HUES64 (cell line): Measurements from ENCODE around the gene CADPS.

Source experiments
- H3K27ac ChIP-seq: 2 replicates; pipeline ENCODE4 v1.7.0; 2013; ENCODE audit warnings: low read depth, low read length, inconsistent platforms
- H3K27me3 ChIP-seq: 2 replicates; pipeline ENCODE4 v1.6.1; 2013; ENCODE audit warnings: mild to moderate bottlenecking, low read length; ENCODE audit not compliant: insufficient read depth
- H3K36me3 ChIP-seq: 2 replicates; pipeline ENCODE4 v1.6.1; 2013; ENCODE audit warnings: mild to moderate bottlenecking, low read length; ENCODE audit not compliant: insufficient read depth
- H3K4me1 ChIP-seq: 2 replicates; pipeline ENCODE4 v1.6.1; 2013; ENCODE audit warnings: mild to moderate bottlenecking, low read length, moderate library complexity; ENCODE audit not compliant: insufficient read depth
- H3K4me3 ChIP-seq: 2 replicates; pipeline ENCODE4 v1.5.1; 2013; ENCODE audit warnings: mild to moderate bottlenecking, low read length, moderate library complexity
- H3K9ac ChIP-seq: 2 replicates; pipeline ENCODE4 v1.6.1; 2013; ENCODE audit warnings: mild to moderate bottlenecking, low read depth, low read length
- H3K9me3 ChIP-seq: 2 replicates; pipeline ENCODE4 v1.6.1; 2013; ENCODE audit warnings: low read depth, low read length; ENCODE audit not compliant: insufficient read depth
- whole genome bisulfite sequencing: fragments of 150-250, 120-280 bp; methylation state at CpG from one replicate; pipeline ENCODE4 v1.1.7; 2013; ENCODE audit warnings: missing lambda C conversion rate; 5-methylcytosine and 5-hydroxymethylcytosine counted together

Gene CADPS

DNA sequence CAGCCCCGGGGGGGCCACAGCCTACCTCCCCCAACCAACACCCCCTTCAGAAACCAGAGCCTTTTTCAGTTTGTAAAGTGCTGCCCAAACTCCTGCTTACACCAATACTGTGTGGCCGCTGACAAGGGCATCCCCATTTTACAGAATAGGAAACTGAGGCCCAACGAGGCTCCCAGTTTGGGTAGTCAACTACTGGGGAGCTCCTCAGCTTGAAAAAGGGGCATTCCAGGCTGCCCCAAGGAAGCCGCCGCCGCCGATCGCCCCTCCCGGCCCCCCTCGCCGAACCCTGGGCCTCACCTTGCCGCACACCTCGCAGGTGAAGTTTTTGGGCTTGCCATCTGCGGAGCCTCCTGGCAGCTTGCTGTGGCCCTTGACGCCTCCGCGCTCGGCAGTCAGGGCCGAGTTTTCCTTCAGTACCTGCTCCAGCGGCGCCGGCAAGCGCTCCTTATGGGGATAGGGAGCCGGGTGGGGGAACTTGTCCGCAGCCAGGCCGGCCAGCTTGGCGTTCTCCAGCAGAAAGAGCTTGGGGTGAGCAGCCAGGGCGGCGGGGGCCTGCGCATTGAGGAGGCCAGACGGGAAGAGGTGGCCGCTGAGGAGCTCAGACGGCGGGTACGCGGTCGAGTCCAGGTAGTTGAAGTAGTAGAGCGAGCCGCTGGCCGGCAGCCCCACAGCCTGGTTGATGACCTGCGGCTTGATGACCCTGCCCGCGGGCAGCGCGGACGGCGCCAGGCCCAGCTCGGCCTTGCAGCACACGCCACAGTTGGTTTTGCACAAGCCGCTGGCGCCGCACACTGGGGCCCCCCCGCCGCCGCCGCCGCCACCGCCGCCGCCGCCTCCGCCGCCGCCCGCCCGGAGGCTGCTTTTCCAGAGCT lies 503.3 kb downstream of the CADPS start:
- peaks cover 100% of the 10 kb centered on the region for H3K27me3 ChIP-seq
- peaks cover 62% of the 10 kb centered on the region for H3K4me1 ChIP-seq
- no peak overlapping the region for H3K9ac ChIP-seq
- peak overlapping the region; percentile 36; the same call in 1 of the 2 replicates for H3K4me3 ChIP-seq
- 1% methylated on average over 66 of the region's 66 CpGs for WGBS
- no peaks in the 10 kb centered on the region for H3K9me3 ChIP-seq
- no peaks in the 10 kb centered on the region for H3K36me3 ChIP-seq
- no peak overlapping the region for H3K27ac ChIP-seq

DNA sequence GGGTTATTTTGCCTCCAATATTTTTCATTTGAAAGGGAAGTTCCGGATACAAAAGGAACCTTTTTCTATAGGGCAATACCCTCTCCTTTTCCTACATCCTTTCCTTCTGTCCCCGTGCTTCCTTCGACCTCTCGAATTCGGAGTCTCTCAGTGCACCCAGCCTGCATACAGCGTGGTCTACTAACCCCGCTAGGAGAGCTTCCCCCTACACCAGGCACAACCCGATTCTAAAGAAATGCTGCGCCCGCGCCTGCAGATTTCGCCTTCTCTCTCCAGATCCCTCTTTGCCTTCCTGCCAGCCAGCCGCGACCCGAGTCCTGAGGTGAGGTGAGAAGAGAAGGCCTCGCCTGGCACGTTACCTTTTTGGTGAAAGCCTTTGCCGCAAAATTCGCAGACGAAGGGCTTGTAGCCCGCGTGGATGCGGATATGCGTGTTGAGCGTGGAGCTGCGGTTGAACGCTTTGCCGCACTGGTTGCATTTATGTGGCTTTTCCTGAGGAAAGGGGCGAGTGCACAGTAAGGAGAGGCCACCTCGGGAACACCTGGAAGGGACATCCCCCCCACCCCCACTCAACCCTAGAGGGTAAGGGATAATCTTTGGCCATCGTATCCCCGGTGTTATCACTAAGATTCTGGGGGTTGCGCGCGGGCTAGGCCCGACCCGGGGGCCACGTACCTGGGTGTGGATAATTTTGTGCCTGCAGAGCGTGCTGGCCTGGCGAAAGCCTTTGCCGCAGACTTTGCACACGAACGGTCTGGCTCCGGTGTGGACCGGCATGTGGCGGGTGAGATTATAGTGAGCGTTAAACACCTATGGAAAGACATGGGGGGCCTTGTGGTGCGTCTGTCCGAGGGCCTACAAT lies 504.1 kb downstream of the CADPS start:
- H3K9ac ChIP-seq = no peak overlapping the region
- H3K27me3 ChIP-seq = peaks cover 100% of the 10 kb centered on the region
- peak overlapping the region; percentile 24 for H3K4me3 ChIP-seq
- H3K9me3 ChIP-seq = no peaks in the 10 kb centered on the region
- no peaks in the 10 kb centered on the region for H3K36me3 ChIP-seq
- WGBS = 3% methylated on average over 48 of the region's 49 CpGs
- peaks cover 63% of the 10 kb centered on the region for H3K4me1 ChIP-seq
- H3K27ac ChIP-seq = no peak overlapping the region

DNA sequence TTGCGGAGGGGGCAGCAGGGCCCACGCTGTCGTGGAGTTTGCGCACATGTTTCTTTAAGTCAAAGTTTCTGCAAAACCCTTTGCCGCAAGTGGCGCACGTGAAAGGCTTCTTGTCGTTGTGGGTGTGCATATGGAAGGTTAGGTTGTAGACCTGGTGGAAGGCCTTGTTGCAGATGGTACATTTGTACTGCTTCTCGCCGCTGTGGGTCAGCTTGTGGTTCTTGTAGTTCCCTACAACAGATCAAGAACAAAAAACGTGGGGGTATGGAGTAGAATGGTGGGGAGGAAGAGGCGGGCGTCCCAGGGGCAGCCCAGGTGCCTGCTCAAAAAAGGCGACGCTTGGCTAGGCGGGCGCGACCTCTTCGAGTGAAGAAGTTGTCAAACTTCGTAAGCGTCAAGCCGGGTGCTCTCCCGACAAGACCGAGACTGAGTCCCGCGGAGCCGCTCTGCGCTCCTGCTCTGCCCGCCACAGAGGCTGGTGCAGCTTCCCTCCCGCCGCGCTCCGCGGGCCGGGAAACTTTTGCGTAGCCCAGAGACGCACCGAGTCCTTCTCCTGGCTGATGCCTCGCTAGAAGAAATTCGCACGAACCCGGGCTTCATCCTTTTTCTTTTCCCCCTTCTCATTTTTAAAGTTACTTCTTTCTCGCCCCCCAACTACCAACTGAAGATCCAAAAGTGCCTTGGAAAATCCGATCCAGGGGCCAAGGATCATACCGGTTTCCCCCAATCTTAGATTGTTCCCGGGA lies 504.9 kb downstream of the CADPS start:
- 2% methylated on average over 46 of the region's 46 CpGs for WGBS
- Histone ChIP-seq H3K9ac (no peak overlapping the region), H3K4me1 (peaks cover 61% of the 10 kb centered on the region), H3K36me3 (no peaks in the 10 kb centered on the region), H3K9me3 (no peaks in the 10 kb centered on the region), H3K4me3 (peak overlapping the region; percentile 24), H3K27me3 (peaks cover 100% of the 10 kb centered on the region), H3K27ac (no peak overlapping the region)

DNA sequence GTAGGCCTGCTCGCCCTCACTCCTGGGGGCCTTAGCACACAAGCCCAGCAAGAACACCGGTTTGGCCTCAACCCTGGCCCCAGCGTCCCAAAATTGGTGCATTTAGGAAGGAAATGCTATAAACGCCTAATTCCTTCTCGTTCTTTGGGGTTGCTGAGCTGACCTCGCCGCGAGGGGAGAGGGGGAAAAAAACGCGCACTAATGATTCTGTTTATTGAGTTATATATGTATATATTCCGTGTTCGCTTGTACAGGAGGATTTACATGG lies 505.8 kb downstream of the CADPS start:
- H3K9me3 ChIP-seq = no peaks in the 10 kb centered on the region
- H3K9ac ChIP-seq = no peak overlapping the region
- H3K36me3 ChIP-seq = no peaks in the 10 kb centered on the region
- no peak overlapping the region for H3K27ac ChIP-seq
- H3K27me3 ChIP-seq = peaks cover 100% of the 10 kb centered on the region
- H3K4me3 ChIP-seq = peak overlapping the region; percentile 55
- 2% methylated on average over 12 of the region's 12 CpGs for WGBS
- H3K4me1 ChIP-seq = peaks cover 60% of the 10 kb centered on the region

DNA sequence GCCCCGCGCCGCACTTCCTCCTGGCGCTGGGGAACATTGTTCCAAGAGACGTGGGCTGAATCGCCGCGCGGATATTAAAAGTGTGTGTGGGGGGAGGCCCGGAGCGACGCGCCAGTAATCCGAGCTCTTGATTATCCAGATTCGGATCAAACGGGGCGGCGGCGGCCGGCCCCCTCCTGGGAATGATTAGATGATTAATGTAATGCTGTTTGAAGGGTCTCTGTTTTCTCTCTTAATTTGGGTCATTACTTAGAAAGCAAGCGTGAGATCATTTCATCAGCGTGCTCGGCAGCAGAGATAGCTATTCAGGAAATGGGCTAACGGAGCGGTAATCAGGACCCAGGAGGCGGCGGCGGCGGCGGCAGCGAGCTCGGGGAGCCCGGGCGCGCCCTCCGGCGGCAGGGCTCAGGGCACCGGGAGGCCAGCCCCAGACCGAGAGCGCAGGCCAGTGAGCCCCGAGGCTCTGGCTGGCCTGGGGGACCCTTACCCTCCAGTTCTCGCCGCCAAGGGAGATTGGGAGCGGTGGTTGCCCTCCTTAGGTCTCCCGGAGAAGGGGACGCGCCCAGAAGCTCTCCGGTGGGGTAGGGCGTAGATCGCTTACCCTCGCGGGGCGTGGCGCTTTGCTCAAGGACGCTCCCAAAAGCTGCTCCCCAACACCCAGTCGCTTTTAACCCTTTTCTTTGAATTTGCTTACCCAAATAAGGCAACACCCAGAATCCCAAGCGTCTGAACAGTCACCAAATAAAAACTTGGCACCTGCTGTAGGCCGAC lies 506.3 kb downstream of the CADPS start:
- Histone ChIP-seq H3K9me3 (no peaks in the 10 kb centered on the region), H3K9ac (no peak overlapping the region), H3K27ac (no peak overlapping the region), H3K4me1 (peaks cover 55% of the 10 kb centered on the region), H3K4me3 (peak overlapping the region; percentile 55), H3K36me3 (no peaks in the 10 kb centered on the region), H3K27me3 (peaks cover 100% of the 10 kb centered on the region)
- 1% methylated on average over 58 of the region's 58 CpGs for WGBS

DNA sequence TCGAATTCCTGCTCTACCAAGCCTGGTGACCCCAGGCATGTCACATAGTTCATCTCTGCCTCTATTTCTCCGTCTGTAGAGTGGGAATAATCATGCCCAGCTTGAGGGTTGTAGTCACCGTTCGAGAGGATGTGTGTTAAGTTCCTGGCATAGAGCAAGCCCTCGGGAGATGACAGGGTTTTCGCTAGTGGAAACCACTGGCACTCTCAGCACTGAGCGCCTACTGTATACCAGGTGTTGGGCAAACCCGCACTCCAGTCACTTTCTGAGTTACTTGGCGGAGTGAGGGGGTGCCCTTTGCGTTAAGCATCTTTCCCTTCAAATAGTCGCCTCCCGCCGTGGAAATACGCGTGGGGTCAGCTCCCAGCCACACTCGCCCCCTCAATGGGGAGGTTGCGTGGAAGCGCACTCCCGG lies 506.9 kb downstream of the CADPS start:
- Histone ChIP-seq H3K9ac (no peak overlapping the region), H3K27me3 (peaks cover 100% of the 10 kb centered on the region), H3K36me3 (no peaks in the 10 kb centered on the region), H3K4me3 (peak overlapping the region; percentile 55), H3K27ac (no peak overlapping the region), H3K4me1 (peaks cover 51% of the 10 kb centered on the region), H3K9me3 (no peaks in the 10 kb centered on the region)
- WGBS = 8% methylated on average over 19 of the region's 19 CpGs

DNA sequence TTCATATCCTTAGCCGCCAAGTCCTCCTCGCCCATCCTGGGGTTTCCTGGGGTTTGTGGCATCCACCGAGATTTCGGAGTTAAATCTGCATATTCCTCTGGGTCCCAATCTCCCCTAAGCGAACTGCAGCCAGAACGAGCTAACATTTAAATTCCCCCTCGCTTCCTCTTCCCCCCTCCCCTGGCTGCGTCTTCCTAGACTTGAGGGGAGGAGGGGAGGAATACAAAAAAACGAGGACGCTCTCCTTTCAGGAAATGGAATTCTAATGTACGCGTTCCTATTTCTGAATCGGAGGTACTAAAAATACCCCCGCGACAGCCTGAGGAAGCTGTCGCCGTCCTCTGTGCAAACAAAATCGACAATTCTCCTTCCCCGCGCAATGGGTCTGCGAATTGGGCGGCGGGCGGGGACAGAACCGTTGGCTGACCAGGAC lies 507.4 kb downstream of the CADPS start:
- Histone ChIP-seq H3K27me3 (peaks cover 100% of the 10 kb centered on the region), H3K9me3 (no peaks in the 10 kb centered on the region), H3K9ac (no peak overlapping the region), H3K27ac (no peak overlapping the region), H3K4me3 (peak overlapping the region; percentile 55), H3K36me3 (no peaks in the 10 kb centered on the region), H3K4me1 (peaks cover 51% of the 10 kb centered on the region)
- under 1% methylated on average over 24 of the region's 25 CpGs for WGBS

DNA sequence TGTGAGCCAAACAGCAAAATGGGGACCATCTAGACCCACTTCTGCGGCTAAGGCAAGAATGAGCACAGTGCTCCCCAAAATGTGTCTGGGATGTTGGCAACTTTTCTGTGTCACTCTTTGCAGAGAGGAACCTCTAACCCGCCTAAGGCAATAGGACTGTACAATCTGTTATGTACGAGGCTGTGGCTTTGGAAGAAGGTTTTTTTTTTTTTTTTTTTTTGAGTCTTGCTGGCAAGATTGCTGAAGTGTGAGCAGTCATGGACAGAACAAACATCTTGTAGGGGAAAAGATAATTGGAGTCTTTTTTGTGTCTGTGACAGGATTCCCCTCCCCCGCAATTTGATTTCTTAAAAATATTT lies 509.1 kb downstream of the CADPS start:
- no peak overlapping the region for H3K27ac ChIP-seq
- peak overlapping the region; percentile 18; the same call in 1 of the 2 replicates for H3K4me3 ChIP-seq
- H3K4me1 ChIP-seq = peaks cover 47% of the 10 kb centered on the region
- peaks cover 95% of the 10 kb centered on the region for H3K27me3 ChIP-seq
- WGBS = 36% methylated on average over 3 of the region's 4 CpGs
- no peaks in the 10 kb centered on the region for H3K9me3 ChIP-seq
- H3K9ac ChIP-seq = no peak overlapping the region
- H3K36me3 ChIP-seq = no peaks in the 10 kb centered on the region

DNA sequence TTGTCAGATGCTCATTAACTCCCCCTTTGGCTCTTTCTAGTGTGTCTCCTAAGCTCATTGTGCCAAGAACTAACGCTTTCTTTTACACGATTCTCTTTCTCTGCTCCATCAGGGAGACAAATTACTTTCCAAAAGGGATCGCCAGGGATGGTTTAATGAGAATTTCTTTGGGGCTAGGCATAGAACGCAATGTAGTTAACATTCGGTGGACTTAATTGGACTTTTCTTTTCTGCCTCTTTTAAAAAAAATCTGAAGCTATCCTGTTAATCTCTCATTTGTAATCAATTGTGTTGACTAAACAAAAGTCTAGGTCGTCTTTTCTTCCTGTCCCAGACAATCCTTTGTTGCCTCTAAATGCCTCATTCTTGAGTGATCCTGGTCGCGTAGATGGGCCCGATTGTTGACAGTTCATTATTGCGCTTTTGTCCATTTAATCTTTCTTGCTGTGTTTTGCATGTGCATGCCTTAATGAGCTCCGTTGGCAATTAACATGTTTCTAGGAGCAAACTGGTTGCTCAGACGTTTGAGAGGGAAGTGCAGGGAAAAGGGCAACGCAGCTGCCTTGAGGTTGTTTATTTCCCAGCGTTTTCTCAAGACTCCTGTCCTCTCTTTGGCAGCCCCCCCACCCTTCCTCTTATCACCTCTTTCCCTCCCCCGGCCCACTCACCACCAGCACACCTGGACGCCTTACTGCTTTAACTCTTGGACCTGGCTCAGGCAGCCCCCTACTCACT lies 509.7 kb downstream of the CADPS start:
- Histone ChIP-seq H3K27me3 (peaks cover 95% of the 10 kb centered on the region), H3K4me1 (peaks cover 41% of the 10 kb centered on the region)
- 5% methylated on average over 16 of the region's 16 CpGs for WGBS

DNA sequence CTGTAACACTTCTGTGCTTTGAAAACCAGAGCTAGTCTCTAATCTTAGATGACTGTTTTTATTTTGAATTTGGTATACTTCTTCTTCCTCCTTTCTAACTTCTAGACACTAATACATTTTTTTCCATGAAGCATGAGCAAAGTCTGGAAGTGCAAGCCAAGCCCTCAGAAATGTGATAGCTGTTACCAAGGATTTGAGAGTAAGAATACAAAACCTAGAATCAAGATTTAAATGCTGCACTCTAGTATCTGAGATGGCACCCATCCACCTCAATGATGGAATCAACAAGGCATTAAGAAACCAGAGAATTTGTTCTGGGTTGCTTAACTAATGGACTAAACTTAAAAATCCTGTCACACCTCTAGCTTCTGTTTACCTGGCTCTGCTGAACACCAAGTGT lies 511.0 kb downstream of the CADPS start:
- Histone ChIP-seq H3K36me3 (no peaks in the 10 kb centered on the region), H3K9ac (no peak overlapping the region), H3K27me3 (peaks cover 95% of the 10 kb centered on the region)

More for the DNA sequence above, 509.7 kb downstream of the CADPS start:
- H3K9ac ChIP-seq = no peak overlapping the region
- no peaks in the 10 kb centered on the region for H3K9me3 ChIP-seq
- H3K36me3 ChIP-seq = no peaks in the 10 kb centered on the region
- no peak overlapping the region for H3K27ac ChIP-seq
- peak overlapping the region; percentile 18; the same call in 1 of the 2 replicates for H3K4me3 ChIP-seq

More for the DNA sequence above, 511.0 kb downstream of the CADPS start:
- Histone ChIP-seq H3K9me3 (no peaks in the 10 kb centered on the region), H3K4me3 (no peak overlapping the region), H3K4me1 (peaks cover 28% of the 10 kb centered on the region), H3K27ac (no peak overlapping the region)
